K562 (cell line): ENCODE measurements around the gene CHD2.

ENCODE experiments used
- BRF2 ChIP-seq: IDR thresholded peaks from 3 replicates; pipeline ENCODE4 v1.6.1; 2011; ENCODE audit warnings: borderline replicate concordance, mild to moderate bottlenecking; ENCODE audit not compliant: insufficient read length, insufficient read depth
- CTCF ChIP-seq, 3 experiments: IDR thresholded peaks in 2 of 3; conservative IDR thresholded peaks in 1 of 3; 2 replicates each; pipeline ENCODE4 v1.5.1; 2011 to 2012; ENCODE audit warnings: low read length in 3 of 3, mild to moderate bottlenecking in 3 of 3, control low read depth in 2 of 3, improper control_type of control experiment in 1 of 3, inconsistent platforms in 1 of 3, low read depth in 1 of 3, mixed read lengths in 1 of 3, moderate library complexity in 1 of 3; ENCODE audit not compliant: insufficient read depth in 2 of 3
- FOXP1 ChIP-seq: sonication (generic); formaldehyde crosslinking; IDR thresholded peaks from 2 replicates; pipeline ENCODE4 v1.8.0; 2022; ENCODE audit warnings: mild to moderate bottlenecking, missing genetic modification reagents
- MAZ ChIP-seq, 2 experiments: fragments of 450-650 bp in 1 of 2; sonication (generic) in 1 of 2; formaldehyde crosslinking; IDR thresholded peaks in 1 of 2; conservative IDR thresholded peaks in 1 of 2; 2 replicates each; pipeline versions ENCODE4 v1.4.0 to v1.5.0; 2020; ENCODE audit warnings: mild to moderate bottlenecking in 1 of 2, missing genetic modification reagents in 1 of 2
- NFRKB ChIP-seq: fragments of 450-650 bp; IDR thresholded peaks from 2 replicates; pipeline ENCODE4 v1.6.1; 2016; ENCODE audit warnings: low read depth
- PKNOX1 ChIP-seq: fragments of 450-650 bp; IDR thresholded peaks from 2 replicates; pipeline ENCODE4 v1.6.1; 2016
- POLR2AphosphoS5 ChIP-seq: IDR thresholded peaks from 2 replicates; pipeline ENCODE4 v1.6.1; 2011; ENCODE audit warnings: mild to moderate bottlenecking, low read depth, low read length, moderate library complexity; ENCODE audit not compliant: control insufficient read depth, insufficient read depth
- PRDM10 ChIP-seq: fragments of 450-650 bp; IDR thresholded peaks from 2 replicates; pipeline ENCODE4 v1.6.1; 2018; ENCODE audit not compliant: partially characterized antibody
- RBM17 ChIP-seq: fragments of 200-400 bp; formaldehyde crosslinking; IDR thresholded peaks from 2 replicates; pipeline ENCODE4 v1.6.1; 2017; ENCODE audit warnings: low read depth, mild to moderate bottlenecking, low read length, borderline replicate concordance
- SP2 ChIP-seq: IDR thresholded peaks from 2 replicates; pipeline ENCODE4 v1.6.1; 2011; ENCODE audit warnings: mild to moderate bottlenecking, low read depth, low read length, moderate library complexity; ENCODE audit not compliant: poor library complexity, severe bottlenecking; ENCODE audit errors: extremely low read depth
- SRF ChIP-seq, 2 experiments: fragments of 250-450, 450-650 bp in 1 of 2; sonication (Bioruptor Pico) in 1 of 2; sonication (generic) in 1 of 2; formaldehyde crosslinking; IDR thresholded peaks; 2 replicates each; pipeline versions ENCODE4 v1.5.0 to v1.5.1; 2020 to 2022; ENCODE audit warnings: mild to moderate bottlenecking in 1 of 2, missing genetic modification reagents in 1 of 2
- TARDBP ChIP-seq: fragments of 450-650 bp; IDR thresholded peaks from 2 replicates; pipeline ENCODE4 v1.6.1; 2016
- USF2 ChIP-seq: sonication (generic); formaldehyde crosslinking; IDR thresholded peaks from 2 replicates; pipeline ENCODE4 v1.5.0; 2020; ENCODE audit warnings: missing genetic modification reagents
- ZNF318 ChIP-seq, 2 experiments: fragments of 450-650 bp; IDR thresholded peaks; 2 replicates each; pipeline ENCODE4 v1.6.1; 2016; ENCODE audit warnings: mild to moderate bottlenecking in 2 of 2, borderline replicate concordance in 1 of 2, low read depth in 1 of 2, moderate library complexity in 1 of 2

GRCh38 chr15:93048426-93048721, 148.2 kb downstream of the CHD2 start:
- no peak for TF ChIP-seq USF2 (CRISPR knock-in tag)
- TF ChIP-seq MAZ (CRISPR knock-in tag; conservative IDR thresholded peaks at IDR 0.05 in 1 of 2, IDR thresholded peaks at IDR 0.05 in 1 of 2) = no peak
- TF ChIP-seq RBM17 = no peak
- TF ChIP-seq PRDM10 = no peak
- TF ChIP-seq SP2 = no peak
- no peak for TF ChIP-seq PKNOX1
- no peak for TF ChIP-seq NFRKB
- TF ChIP-seq ZNF318 (IDR thresholded peaks at IDR 0.05; ENCODE audit: borderline replicate concordance in 1 of 2, low read depth in 1 of 2) = no peak
- no peak for TF ChIP-seq CTCF (IDR thresholded peaks at IDR 0.05 in 2 of 3, conservative IDR thresholded peaks at IDR 0.05 in 1 of 3; ENCODE audit: insufficient read depth in 2 of 3, low read depth in 1 of 3, low read length in 3 of 3)
- TF ChIP-seq SRF (CRISPR knock-in tag; IDR thresholded peaks at IDR 0.05) = no peak
- TF ChIP-seq POLR2AphosphoS5 = no peak
- no peak for TF ChIP-seq BRF2
- TF ChIP-seq FOXP1 (CRISPR knock-in tag) = no peak
- no peak for TF ChIP-seq TARDBP
